Islet precursor cell (in vitro differentiated cells): ENCODE results near the gene FFAR2.
"Not testable (repeated sequence)": the region's sequence is repeated elsewhere in the genome, so short reads cannot be mapped to it uniquely, and the experiment has no call there.

Experiments used
- DNase-seq: peaks from one replicate; pipeline ENCODE4 v3.0.0-alpha.2; 2018

The FFAR2 gene

DNA sequence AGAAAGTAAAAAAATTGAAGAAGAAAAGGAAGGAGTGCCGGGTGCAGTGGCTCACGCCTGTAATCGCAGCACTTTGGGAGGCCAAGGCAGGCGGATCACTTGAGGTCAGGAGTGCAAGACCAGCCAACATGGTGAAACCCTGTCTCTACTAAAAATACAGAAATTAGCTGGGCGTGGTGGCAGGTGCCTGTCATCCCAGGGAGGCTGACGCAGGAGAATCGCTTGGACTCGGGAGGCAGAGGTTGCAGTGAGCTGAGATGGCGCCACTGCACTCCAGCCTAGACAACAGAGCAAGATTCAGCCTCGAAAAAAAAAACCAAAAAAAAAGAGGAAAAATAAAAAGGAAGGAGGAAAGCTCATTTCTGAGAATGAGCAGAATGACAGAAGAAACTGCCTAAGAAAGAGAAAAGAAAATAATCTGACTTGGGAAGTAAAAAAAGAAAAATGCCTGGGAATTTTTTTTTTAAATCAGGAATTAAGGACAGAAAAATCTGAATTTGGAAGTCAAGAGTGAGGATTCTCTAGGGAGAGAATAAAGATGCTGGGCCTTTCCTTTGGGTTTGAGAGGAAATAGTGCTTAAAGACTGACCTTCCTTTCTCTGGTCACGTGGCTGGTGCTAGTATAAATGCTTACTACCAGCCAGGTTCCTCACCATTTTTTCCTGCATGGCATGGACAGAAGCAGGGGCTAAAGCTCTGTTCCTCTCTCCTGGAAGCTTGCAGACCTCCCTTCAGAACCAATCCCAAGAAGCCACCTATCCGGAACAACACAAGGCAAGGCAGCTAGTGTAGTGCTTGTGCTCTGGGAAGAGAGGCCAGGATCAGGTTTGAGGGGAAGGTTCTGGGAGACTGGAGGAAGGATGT, at the start of gene FFAR2:
TSS of gene FFAR2 (plus strand) at position 652 of the 864 bp plus-strand sequence. CDS start 1,458 bp downstream, outside the sequence.
- DNase-seq: no peak

DNA sequence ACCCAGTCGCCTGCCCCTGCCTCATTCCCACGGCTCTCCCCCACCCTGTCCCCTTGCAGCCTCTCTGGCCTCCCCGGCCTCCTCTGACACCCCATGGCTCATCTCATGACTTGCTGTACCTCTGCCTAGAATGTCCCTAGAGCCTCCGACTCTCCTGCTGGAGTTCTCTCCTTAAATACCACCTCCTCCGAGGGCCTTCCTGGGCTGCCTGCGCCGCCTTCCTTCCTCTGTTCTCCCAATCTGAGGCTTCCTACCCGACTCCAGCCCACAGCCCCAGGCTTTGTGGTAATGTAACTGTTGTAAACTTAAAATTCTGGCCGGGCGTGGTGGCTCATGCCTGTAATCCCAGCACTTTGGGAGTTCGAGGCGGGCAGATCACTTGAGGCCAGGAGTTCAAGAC, 49.5 kb upstream of the FFAR2 start:
- DNase-seq: no peak

DNA sequence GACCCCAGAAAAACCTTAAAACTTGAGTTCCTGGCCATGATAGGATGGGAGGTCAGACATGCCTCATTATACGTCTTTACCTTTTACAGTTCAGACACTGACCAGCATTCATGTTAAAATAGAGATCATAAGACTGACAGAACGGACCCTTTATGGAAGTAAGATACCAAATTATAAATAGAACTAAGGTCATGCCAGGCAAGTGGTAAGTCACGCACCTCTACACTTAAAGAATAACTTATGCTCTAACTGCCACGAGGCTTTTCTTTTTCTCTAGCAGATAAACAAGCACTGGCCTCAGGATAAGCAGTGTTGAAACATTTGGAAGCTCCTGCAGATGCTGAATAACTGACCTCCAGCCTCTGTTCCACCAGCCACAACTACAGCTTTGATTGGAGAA, 48.8 kb upstream of the FFAR2 start:
- no peak for DNase-seq

DNA sequence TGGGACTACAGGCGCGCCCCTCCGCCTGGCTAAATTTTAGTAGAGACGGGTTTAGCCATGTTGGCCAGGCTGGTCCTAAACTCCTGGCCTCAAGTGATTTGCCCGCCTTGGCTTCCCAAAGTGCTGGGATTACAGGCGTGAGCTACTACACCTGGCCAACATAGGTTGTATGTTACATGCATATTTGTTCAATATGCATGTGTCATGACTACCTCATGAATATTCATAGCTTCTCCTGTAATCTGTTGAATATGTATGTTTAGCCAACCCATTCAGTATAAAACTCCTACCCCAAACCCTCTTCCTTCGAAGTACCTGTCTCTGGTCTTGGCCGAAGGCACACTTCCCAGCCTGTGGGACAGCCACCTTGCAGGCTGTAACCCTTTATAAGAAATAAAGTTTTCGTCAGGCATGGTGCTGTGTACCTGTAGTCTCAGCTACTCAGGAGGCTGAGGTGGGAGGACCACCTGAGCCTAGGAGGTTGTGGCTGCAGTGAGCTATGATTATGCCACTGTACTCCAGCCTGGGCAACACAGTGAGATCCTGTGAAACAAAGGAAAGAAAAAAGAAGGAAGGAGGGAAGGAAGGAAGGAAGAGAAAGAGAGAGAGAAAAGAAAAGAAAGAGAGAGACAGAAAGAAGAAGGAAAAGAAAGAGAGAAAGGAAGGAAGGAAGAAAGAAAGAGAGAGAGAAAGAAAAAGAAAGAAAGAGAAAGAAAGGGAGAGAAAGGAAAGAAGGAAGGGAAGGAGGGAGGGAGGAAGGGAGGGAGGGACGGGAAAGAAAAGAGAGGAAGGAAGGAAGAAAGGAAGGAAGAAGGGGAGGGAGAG, 47.9 kb upstream of the FFAR2 start:
- no peak for DNase-seq

DNA sequence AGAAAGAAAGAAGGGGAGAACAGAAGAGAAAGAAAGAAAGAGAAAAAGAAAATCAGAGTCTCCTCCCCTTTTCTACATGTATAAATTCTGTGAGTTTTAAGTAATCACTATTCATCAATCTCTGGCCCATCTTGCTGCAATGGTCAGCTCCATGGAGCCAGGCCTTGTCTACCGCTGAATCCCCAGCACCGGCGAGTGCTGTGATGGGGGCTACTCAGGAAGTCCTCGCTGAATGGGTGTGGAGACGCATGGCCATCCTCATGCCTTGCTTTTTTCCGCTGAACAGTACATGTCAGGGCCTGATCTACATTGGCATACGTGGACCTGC, 47.3 kb upstream of the FFAR2 start:
- no peak for DNase-seq

DNA sequence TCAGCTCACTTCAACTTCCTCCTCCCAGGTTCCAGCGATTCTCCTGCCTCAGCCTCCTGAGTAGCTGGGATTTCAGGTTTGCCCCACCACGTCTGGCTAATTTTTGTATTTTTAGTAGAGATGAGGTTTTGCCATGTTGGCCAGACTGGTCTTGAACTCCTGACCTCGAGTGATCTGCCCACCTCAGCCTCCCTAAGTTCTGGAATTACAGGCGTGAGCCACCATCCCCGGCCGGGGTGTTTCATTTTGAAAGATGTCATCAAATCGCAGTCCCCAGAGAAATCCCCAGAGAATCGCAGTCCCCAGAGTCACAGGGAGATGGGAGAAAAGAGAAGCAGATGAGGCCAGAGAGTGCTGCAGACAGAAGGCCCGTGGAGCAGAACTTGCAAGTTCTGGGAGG, 46.6 kb upstream of the FFAR2 start:
- DNase-seq: not testable (repeated sequence)

DNA sequence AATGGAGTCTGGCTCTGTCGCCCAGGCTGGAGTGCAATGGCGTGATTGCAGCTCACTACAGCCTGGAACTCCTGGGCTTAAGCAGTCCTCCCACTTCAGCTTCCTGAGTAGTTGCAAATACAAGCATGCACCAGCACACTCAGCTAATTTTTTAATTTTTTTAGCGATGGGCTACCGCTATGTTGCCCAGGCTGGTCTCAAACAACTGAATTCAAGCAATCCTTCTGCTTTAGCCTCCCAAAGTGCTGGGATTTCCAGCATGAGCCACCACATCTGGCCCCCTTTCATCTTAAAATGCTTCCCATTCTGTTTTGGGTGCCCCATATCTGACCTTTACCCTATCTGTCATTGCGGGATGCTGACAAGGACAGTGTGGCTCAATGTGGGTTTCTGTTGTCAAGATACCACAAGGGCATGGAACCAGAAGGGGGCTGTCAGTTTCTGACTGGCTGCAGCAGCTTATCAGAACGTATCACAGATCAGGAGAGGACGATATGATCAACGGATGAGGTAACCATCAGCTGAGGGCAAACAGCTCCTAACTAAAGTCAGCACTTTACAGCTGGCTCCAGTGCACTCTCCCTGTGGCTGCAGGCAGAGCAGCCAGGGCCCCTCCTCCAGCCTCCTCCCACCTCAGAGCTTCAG, 44.8 kb upstream of the FFAR2 start:
- DNase-seq: no peak

DNA sequence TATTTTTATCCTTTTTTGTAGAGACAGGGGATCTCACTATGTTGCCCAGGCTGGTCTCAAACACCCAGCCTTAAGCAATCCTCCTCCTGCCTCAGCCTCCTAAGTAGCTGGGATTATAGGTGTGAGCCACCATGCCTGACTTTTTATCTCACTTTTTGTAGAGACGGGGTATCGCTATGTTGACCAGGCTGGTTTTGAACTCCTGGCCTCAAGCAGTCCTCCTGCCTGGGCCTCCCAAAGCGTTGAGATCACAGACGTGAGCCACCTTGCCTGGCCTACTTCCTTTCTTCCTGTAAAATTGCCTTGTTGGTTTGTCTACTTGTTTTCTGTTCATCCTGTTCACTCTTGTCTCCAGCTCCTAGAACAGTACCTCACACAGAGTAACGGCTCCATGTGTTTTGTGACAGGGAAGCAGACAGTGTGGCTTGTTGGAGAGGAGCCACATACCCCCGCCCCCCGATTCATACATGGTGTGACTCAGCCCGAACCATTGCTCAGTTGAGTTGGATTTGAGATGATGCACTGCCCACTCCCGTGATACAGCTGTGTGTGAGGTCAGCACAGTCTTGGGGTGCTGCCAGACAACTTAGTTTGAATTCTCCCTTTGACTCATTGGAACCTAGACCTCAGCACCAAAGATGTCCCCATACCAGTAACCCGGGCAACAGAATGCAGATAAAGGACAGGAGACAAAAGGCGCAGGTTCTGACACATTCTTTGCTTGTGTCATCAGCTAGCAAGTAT, 43.0 kb upstream of the FFAR2 start:
- peak; percentile 81 for DNase-seq

DNA sequence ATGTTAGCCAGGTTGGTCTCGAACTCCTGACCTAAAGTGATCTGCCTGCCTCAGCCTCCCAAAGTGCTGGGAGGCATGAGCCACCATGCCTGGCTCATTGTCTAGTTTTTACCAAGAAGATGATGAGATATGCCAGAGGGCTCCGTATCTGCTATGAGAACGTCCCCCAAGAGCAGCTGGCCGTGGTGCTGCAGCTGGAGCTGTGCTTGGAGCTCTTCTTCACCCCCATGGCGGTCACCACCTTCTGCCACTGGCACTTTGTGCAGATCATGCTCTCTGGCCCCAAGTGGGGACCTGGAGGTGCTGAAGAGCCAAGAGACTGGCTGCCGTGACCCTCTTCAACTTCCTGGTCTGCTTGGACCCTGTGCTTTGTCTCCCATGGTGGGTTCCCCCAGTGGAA, 40.4 kb upstream of the FFAR2 start:
- no peak for DNase-seq

DNA sequence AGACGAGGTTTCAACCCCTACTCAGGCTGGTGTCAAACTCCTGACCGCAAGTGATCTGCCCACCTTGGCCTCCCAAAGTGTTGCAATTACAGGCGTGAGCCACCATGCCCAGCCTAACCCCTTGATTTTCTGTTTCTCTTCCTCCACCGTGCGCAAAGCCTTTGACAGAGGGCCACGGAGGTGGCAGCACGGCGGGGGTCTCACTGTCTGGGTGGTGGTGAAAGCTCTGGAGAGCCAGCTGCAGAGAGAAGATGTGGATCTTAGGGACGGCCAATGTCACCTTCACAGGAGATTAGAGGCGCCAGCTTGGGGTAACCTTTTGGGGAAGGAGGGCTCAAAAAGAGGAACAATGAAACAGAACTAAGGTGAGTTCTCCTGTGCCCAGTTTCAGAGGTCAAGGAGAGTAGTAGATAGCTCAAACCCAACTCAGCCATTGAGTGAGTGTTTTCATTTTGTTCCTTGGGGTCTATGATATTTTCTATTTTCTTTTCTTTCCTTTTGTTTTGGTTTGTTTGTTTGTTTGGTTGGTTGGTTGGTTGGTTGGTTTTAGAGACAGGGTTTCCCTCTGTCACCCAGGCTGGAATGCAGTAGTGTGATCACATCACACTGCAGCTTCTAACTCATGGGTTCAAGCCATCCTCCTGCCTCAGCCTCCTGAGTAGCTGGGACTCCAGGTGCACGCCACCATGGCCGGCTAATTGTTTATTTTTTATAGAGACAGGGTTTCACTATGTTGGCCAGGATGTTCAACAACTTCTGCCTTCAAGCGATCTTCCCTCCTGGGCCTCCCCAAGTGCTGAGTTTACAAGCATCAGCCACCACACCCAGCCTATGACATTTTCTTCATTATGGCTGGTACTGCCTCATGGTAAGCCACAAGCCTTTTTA, 39.5 kb upstream of the FFAR2 start:
- peak; percentile 12 for DNase-seq

DNA sequence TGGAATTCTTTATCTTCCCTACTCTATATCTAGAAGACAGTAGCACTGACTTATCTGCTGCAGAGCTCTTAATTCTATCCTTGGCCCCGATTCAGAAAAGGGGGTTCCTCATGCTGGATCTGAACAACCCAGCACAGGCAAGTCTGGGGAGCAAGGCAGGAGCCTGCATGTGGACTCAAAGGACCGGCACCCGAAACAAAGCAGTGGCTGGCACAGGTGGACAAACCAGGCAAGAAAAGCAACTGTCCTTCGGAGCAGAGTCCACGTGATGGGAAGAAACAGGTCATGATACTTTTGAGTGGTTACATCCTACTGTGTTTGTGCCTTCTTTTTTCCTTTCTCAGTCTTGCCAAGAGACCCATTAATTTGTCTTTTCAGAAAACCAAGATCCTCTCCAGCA, 38.9 kb upstream of the FFAR2 start:
- DNase-seq: peak; percentile 28

DNA sequence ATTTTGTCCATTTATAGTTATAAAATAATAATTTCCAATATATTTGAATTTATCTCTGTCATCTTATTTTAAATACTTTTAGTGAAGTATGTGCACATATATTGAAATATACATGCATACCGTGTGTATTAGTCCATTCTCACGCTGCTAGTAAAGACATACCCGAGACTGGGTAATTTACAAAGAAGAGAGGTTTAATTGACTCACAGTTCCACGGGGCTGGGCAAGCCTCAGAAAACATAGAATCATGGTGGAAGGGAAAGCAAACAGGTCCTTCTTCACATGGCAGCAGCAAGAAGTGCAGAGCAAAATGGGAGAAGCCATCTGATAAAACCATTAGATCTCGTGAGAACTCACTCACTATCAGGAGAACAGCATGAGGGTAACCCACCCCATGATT, 37.6 kb upstream of the FFAR2 start:
- DNase-seq: no peak

DNA sequence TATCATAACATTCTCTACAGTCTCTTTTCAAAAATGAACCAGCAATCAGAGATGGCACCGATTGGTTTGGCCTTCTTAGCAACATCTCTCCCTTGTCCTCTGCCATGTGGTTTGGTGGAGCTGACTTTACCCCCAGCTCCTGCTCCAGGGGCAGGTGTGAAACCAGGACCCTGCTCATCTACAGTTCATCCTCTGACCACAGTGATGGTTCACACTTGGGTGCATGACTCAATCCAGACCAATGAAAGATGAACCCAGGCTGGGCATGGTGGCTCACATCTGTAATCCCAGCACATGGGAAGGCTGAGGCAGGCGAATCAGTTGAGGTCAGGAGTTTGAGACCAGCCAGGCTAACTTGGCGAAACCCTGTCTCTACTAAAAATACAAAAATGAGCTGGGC, 33.6 kb upstream of the FFAR2 start:
- DNase-seq: no peak

DNA sequence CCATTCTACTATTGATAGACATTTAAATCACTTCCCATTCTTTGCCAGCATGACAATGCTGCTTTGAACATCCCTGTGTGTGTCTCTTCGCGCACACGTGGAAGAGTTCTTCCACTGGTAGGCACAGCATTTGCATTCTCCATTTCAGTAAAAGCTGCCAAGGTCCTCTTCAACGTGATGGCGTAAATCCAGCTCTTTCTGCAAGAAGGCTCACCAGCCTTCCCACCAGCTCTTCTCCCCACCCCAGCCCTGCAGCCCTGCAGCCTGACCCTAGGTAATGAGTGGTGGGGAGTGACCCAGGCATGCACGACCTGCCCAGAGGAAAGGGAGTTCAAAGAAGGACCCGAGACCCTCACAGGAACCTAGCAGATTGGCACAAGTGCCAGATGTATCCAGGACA, 31.7 kb upstream of the FFAR2 start:
- no peak for DNase-seq

DNA sequence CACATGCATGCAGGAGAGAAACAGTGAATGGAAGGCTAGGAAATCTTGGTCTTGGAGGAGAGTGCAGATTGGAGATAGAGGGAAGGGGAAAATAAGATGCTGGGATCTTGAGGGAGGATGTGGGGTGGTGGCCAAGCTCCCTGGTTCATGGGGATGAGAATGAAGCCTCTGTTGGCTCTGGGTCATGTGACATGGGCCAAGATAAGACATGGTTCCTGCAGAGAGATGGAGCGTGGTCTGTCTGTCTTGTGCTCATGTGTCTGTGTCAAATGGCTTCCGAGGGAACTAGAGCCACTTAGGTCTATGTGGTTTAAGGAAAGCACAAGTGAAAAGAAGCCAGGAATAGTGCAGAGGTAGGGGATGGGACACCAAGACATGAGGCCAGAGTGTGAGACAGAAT, 30.8 kb upstream of the FFAR2 start:
- no peak for DNase-seq

DNA sequence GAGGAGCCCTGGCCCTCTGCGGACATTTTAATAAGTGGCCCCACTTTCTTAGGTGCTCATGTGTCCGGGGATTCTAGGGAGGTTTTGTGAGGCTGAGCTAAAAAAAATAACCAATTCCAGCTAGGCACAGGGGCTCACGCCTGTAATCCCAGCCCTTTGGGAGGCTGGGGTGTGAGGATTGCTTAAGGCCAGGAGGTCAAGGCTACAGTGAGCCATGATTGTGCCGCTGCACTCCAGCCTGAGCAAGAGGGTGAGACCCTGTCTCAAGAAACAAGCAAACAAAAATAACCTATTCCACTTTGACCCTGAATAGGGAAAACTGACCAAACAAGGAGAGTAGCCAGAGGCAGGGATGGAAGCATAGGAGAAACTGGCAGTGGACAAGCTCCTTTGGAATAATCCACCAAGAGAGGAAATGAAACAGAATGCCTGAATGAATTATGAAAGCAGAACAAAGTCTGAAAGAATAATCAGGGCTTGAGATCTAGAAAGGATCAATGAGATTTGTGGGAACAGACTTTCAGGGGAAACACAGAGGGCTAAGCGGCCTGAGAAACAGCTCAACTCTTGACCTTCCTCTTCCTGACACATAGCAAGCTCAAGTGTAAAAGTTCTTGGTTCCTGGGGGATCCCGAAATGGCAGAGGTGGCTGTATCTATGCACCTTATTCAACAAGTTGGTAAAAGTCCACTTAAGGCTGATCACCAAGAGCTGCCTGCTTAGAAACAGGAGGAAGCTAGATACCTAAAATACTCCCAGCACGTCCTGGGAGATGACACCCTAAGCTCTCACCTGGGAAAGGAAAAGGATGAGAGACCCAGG, 30.1 kb upstream of the FFAR2 start:
- DNase-seq: no peak

DNA sequence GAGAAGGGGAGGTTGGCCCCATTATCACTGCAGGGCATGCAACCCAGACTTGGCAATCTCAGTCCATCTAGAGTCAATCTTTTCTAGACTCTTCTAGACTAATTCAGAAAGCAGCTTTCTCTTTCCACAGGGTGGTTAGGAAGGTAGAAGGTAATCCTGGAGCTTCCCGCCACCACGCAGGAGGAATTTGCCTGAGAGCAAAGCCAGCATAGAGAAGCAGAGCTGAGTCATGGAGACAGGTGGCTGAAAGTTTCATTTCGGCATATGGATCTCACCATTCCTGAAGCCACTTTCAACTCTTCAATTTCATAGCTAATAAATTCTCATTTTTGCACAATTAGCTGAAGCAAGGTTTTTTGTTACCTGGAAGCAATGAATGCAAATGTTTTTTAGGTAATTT, 29.0 kb upstream of the FFAR2 start:
- no peak for DNase-seq

DNA sequence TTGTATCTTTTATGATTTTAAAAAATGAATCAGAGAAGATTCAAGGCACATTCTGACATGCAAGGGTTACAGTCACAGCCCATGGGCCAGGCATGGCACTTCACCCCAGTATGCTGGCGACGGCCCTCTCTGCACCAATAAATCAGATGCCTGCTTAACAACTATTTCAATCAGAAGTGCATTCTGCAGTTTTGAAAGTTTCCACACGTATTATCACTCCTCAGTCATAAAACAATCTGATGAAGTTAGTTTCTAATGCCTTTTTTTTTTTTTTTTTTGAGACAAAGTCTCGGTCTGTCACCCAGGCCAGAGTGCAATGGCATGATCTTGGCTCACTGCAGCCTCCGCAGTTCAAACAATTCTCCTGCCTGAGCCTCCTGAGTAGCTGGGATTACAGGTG, 28.3 kb upstream of the FFAR2 start:
- no peak for DNase-seq

DNA sequence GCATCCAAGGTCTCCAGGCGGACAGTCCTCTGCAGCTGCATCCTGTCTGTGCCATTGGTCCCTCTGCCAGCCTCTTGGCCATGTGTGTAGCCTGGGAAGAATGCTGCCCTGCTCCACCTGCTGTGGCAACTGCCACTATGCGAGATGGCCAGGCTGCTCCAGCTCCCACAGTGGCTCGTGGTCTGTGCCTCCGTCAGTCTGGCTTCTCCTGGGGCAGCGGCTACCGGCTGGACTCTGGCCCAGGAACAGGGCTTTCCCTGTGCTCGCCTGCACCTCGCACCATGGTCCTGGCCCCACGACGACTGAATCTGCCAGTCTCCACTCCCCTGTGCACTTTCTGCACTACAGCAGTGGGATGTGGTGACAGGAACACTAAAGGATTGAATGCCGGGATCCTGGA, 26.7 kb upstream of the FFAR2 start:
- DNase-seq: no peak

DNA sequence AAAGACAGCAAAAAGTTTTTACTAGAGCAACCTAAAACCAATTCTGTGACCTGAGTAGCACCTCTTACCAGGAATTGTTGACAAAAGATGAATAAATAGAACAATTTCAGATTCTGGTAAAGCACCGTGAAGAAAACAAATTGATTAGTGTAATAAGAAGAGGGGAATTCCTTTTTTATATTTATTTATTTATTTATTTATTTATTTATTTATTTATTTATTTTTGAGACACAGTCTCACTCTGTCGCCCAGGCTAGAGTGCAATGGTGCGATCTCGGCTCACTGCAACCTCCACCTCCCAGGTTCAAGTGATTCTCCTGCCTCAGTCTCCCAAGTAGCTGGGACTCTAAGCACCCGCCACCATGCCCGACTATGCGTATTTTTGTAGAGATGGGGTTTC, 24.7 kb upstream of the FFAR2 start:
- DNase-seq: not testable (repeated sequence)

DNA sequence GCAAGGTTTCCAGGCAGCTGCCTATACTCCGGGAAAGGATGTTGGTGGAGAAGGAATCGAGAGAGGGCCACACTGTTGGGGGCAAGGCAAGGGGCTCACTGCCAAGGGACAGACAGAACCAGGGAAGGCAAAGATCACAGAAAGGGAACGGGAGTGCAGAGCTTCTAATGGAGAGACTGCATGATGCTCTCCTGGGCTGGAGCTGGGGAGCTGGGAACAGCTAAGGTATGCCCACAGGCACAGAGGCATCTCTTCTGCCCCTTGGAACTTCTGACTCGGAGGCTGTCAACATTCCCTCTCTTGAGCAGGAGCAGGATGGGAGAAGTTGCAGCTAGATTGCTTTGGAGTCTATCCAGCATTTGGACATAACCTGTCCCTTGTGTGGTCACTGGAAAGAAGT, 22.4 kb upstream of the FFAR2 start:
- no peak for DNase-seq
